ENCODE measurements around the gene P3R3URF. TPM values are rescaled to one million over a fixed set of nuclear protein-coding genes. Genes with fewer than 3 reads are reported as not detected.
A peak's percentile ranks its signal among the peaks of the same experiment; 100 is the strongest.

The P3R3URF gene
- total and polyA plus RNA-seq, 9 of the 15 experiments (the other 6 are each of a cell fraction or from before 2014, with no cell fraction given), result not detected

GRCh38 chr1:46179138-46180081 is 3.1 kb upstream of the P3R3URF start (continued):
- TF ChIP-seq SRSF9 (IDR thresholded peaks at IDR 0.05; ENCODE audit: borderline replicate concordance, low read depth, low read length) (no peak), ZNF318 (IDR thresholded peaks at IDR 0.05; ENCODE audit: borderline replicate concordance in 1 of 2, low read depth in 1 of 2) (0 out of 4 replicates have a peak, but pooled peaks of 1 of the 2 experiments have one; percentile 23), MAFF (IDR thresholded peaks at IDR 0.05; ENCODE audit: low read length) (no peak), PTBP1 (IDR thresholded peaks at IDR 0.05; ENCODE audit: low read depth, low read length) (no peak), RAD21 (CRISPR knock-in tag; conservative IDR thresholded peaks at IDR 0.05 in 1 of 2, IDR thresholded peaks at IDR 0.05 in 1 of 2) (peak; percentile 100), TRIM28 (IDR thresholded peaks at IDR 0.05) (peak; percentile 71; the same call in 1 of the 2 replicates), ATF1 (CRISPR knock-in tag; IDR thresholded peaks at IDR 0.05) (no peak), ATF1 (tag; IDR thresholded peaks at IDR 0.05) (peak; percentile 31; the same call in 1 of the 2 replicates), ZNF431 (CRISPR knock-in tag; IDR thresholded peaks at IDR 0.05) (no peak), ETV6 (IDR thresholded peaks at IDR 0.05; ENCODE audit: borderline replicate concordance in 1 of 2, low read depth in 2 of 2, low read length in 1 of 2) (no peak), ETV6 (CRISPR knock-in tag; IDR thresholded peaks at IDR 0.05; ENCODE audit: borderline replicate concordance) (no peak), OTX1 (CRISPR knock-in tag; IDR thresholded peaks at IDR 0.05) (peak; percentile 96), BMI1 (IDR thresholded peaks at IDR 0.05; ENCODE audit: low read length) (no peak), DACH1 (IDR thresholded peaks at IDR 0.05; ENCODE audit: partially characterized antibody) (no peak), BCOR (IDR thresholded peaks at IDR 0.05) (peak; percentile 65), TCF7 (IDR thresholded peaks at IDR 0.05; ENCODE audit: borderline replicate concordance) (no peak; the same call in 1 of the 2 replicates), PHF21A (IDR thresholded peaks at IDR 0.05; ENCODE audit: borderline replicate concordance, low read depth) (no peak)
- TF ChIP-seq, protein P1, sequence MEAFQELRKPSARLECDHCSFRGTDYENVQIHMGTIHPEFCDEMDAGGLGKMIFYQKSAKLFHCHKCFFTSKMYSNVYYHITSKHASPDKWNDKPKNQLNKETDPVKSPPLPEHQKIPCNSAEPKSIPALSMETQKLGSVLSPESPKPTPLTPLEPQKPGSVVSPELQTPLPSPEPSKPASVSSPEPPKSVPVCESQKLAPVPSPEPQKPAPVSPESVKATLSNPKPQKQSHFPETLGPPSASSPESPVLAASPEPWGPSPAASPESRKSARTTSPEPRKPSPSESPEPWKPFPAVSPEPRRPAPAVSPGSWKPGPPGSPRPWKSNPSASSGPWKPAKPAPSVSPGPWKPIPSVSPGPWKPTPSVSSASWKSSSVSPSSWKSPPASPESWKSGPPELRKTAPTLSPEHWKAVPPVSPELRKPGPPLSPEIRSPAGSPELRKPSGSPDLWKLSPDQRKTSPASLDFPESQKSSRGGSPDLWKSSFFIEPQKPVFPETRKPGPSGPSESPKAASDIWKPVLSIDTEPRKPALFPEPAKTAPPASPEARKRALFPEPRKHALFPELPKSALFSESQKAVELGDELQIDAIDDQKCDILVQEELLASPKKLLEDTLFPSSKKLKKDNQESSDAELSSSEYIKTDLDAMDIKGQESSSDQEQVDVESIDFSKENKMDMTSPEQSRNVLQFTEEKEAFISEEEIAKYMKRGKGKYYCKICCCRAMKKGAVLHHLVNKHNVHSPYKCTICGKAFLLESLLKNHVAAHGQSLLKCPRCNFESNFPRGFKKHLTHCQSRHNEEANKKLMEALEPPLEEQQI (IDR thresholded peaks at IDR 0.05), result no peak
